Neuronal stem cell (in vitro differentiated cells): ENCODE measurements around the gene FAM20C.
"Not testable (repeated sequence)": the region's sequence is repeated elsewhere in the genome, so short reads cannot be mapped to it uniquely, and the experiment has no call there.

ENCODE experiments used
- DNase-seq: peaks from one replicate; pipeline ENCODE4 v3.0.0-alpha.2; 2013; ENCODE audit warnings: low spot score
- H2AFZ ChIP-seq: one replicate; pipeline ENCODE4 v1.6.1; 2013; ENCODE audit warnings: mild to moderate bottlenecking, low read length, inconsistent platforms
- H2AK5ac ChIP-seq: 2 replicates; pipeline ENCODE4 v1.6.1; 2013; ENCODE audit warnings: low read depth, mild to moderate bottlenecking, inconsistent platforms, low read length, moderate library complexity, mixed read lengths
- H2BK120ac ChIP-seq: 2 replicates; pipeline ENCODE4 v1.6.1; 2013; ENCODE audit warnings: low read depth, mild to moderate bottlenecking, inconsistent platforms, low read length, moderate library complexity, mixed read lengths
- H2BK12ac ChIP-seq: one replicate; pipeline ENCODE4 v1.6.1; 2013; ENCODE audit warnings: low read length, inconsistent platforms
- H2BK15ac ChIP-seq: 2 replicates; pipeline ENCODE4 v1.6.1; 2013; ENCODE audit warnings: mild to moderate bottlenecking, low read length, inconsistent platforms, mixed read lengths
- H2BK5ac ChIP-seq: one replicate; pipeline ENCODE4 v1.6.1; 2013; ENCODE audit warnings: inconsistent platforms, mild to moderate bottlenecking, low read length, moderate library complexity
- H3K14ac ChIP-seq: one replicate; pipeline ENCODE4 v1.6.1; 2013; ENCODE audit warnings: low read length, inconsistent platforms
- H3K18ac ChIP-seq: 2 replicates; pipeline ENCODE4 v1.6.1; 2013; ENCODE audit warnings: low read length, inconsistent platforms
- H3K23ac ChIP-seq: 2 replicates; pipeline ENCODE4 v1.6.1; 2013; ENCODE audit warnings: low read depth, mild to moderate bottlenecking, mixed read lengths, low read length, inconsistent platforms; ENCODE audit not compliant: poor library complexity
- H3K27ac ChIP-seq: replicated peaks from 3 replicates; pipeline ENCODE4 v1.5.1; 2013; ENCODE audit warnings: low read length, inconsistent platforms
- H3K27me3 ChIP-seq, 3 experiments: 2 replicates each; pipeline ENCODE4 v1.6.1; 2013; ENCODE audit warnings: low read length in 3 of 3, mild to moderate bottlenecking in 2 of 3, inconsistent platforms in 1 of 3, low read depth in 1 of 3, mixed read lengths in 1 of 3, moderate library complexity in 1 of 3; ENCODE audit not compliant: control insufficient read depth in 3 of 3, insufficient read depth in 3 of 3
- H3K36me3 ChIP-seq, 2 donors: replicated peaks in 1 of 2; 2 replicates each; pipeline ENCODE4 v1.6.1; 2013; ENCODE audit warnings: low read length in 2 of 2; ENCODE audit not compliant: control insufficient read depth in 2 of 2, insufficient read depth in 2 of 2
- H3K4ac ChIP-seq: 2 replicates; pipeline ENCODE4 v1.6.1; 2013; ENCODE audit warnings: inconsistent platforms, mild to moderate bottlenecking, low read length, moderate library complexity
- H3K4me1 ChIP-seq, 2 donors: 1 replicate in 1 of 2; 2 replicates in 1 of 2; pipeline ENCODE4 v1.6.1; 2013; ENCODE audit warnings: low read length in 2 of 2, low read depth in 1 of 2; ENCODE audit not compliant: control insufficient read depth in 2 of 2, insufficient read depth in 1 of 2
- H3K4me2 ChIP-seq: one replicate; pipeline ENCODE4 v1.6.1; 2013; ENCODE audit warnings: mild to moderate bottlenecking, low read length, inconsistent platforms; ENCODE audit not compliant: insufficient read depth, poor library complexity, severe bottlenecking
- H3K4me3 ChIP-seq, 2 donors: 2 replicates each; pipeline ENCODE4 v1.5.1; 2013; ENCODE audit warnings: low read length in 2 of 2, mild to moderate bottlenecking in 2 of 2, inconsistent platforms in 1 of 2, moderate library complexity in 1 of 2
- H3K79me1 ChIP-seq: one replicate; pipeline ENCODE4 v1.6.1; 2013; ENCODE audit warnings: low read depth, mild to moderate bottlenecking, inconsistent platforms, low read length, moderate library complexity
- H3K9ac ChIP-seq: one replicate; pipeline ENCODE4 v1.6.1; 2013; ENCODE audit warnings: mild to moderate bottlenecking, low read depth, low read length, inconsistent platforms; ENCODE audit not compliant: poor library complexity
- H3K9me3 ChIP-seq, 2 donors: replicated peaks in 1 of 2; 2 replicates each; pipeline versions ENCODE3 to v1.6.1; 2013; ENCODE audit warnings: low read length in 2 of 2, mild to moderate bottlenecking in 2 of 2, inconsistent platforms in 1 of 2, low read depth in 1 of 2, mixed read lengths in 1 of 2, moderate library complexity in 1 of 2; ENCODE audit not compliant: control insufficient read depth in 2 of 2, insufficient read depth in 1 of 2
- H4K8ac ChIP-seq: one replicate; pipeline ENCODE4 v1.6.1; 2013; ENCODE audit warnings: low read depth, mild to moderate bottlenecking, inconsistent platforms, low read length, moderate library complexity
- H4K91ac ChIP-seq: one replicate; pipeline ENCODE4 v1.6.1; 2013; ENCODE audit warnings: low read length, low read depth, mild to moderate bottlenecking, inconsistent platforms; ENCODE audit not compliant: poor library complexity
- WGBS, 2 donors: extraction: QIAGEN DNeasy Blood & Tissue Kit; methylation state at CpG; one replicate each; pipeline ENCODE4 v1.1.7; 2013; ENCODE audit warnings: missing lambda C conversion rate in 2 of 2, mixed read lengths in 1 of 2; ENCODE audit not compliant: insufficient read length in 2 of 2, insufficient replicate concordance in 1 of 2; ENCODE audit errors: extremely low coverage in 2 of 2; 5-methylcytosine and 5-hydroxymethylcytosine counted together

FAM20C gene

DNA sequence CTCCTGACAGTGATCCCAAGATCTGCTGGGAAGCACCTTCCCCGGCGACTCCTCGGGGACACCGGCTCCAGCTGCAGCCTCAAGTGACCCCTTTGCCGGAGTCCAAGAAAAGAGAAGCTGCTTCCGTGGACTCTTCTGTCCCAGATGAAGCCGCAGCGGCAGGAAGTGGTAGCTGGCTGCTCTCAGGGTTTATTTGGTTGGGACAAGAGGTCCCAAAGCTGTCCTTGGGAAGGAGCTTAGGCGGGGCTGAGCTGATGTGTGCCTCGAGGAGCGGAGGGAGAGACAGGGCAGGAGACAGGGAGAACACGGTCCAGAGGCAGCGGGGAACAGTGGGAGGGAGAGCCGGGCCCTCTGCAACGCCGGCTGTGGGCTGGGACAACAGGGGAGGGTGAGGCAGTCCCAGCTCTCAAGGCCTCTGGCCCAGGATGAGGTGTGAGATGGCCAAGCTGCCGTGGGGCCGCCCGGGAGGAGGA, 13.1 kb upstream of the FAM20C start:
- no peaks in the 10 kb centered on the region for H3K9me3 ChIP-seq
- H2AK5ac ChIP-seq = no peak overlapping the region
- WGBS, 2 donors = no CpG with 5 or more reads among the region's 19 CpGs
- H3K4me2 ChIP-seq = no peak overlapping the region
- no peak overlapping the region for H4K8ac ChIP-seq
- H3K4me1 ChIP-seq = no peaks in the 10 kb centered on the region
- H3K9ac ChIP-seq = no peak overlapping the region
- peak overlapping the region; percentile 22 for H2AFZ ChIP-seq
- H2BK5ac ChIP-seq = no peak overlapping the region
- H3K27ac ChIP-seq = no peak overlapping the region
- H3K79me1 ChIP-seq = peaks cover 5% of the 10 kb centered on the region
- DNase-seq = no peak
- no peak overlapping the region for H2BK120ac ChIP-seq
- H3K27me3 ChIP-seq = peaks cover 0 to 78% (median 0%) of the 10 kb centered on the region in 3 experiments
- H2BK12ac ChIP-seq = no peak overlapping the region
- peak overlapping the region; percentile 70 for H2BK15ac ChIP-seq
- no peaks in the 10 kb centered on the region for H3K36me3 ChIP-seq
- H3K4me3 ChIP-seq = no peak overlapping the region
- peak overlapping the region; percentile 59 for H3K18ac ChIP-seq
- peak overlapping the region; percentile 36 for H3K23ac ChIP-seq
- no peak overlapping the region for H3K14ac ChIP-seq
- H4K91ac ChIP-seq = no peak overlapping the region
- H3K4ac ChIP-seq = no peak overlapping the region

DNA sequence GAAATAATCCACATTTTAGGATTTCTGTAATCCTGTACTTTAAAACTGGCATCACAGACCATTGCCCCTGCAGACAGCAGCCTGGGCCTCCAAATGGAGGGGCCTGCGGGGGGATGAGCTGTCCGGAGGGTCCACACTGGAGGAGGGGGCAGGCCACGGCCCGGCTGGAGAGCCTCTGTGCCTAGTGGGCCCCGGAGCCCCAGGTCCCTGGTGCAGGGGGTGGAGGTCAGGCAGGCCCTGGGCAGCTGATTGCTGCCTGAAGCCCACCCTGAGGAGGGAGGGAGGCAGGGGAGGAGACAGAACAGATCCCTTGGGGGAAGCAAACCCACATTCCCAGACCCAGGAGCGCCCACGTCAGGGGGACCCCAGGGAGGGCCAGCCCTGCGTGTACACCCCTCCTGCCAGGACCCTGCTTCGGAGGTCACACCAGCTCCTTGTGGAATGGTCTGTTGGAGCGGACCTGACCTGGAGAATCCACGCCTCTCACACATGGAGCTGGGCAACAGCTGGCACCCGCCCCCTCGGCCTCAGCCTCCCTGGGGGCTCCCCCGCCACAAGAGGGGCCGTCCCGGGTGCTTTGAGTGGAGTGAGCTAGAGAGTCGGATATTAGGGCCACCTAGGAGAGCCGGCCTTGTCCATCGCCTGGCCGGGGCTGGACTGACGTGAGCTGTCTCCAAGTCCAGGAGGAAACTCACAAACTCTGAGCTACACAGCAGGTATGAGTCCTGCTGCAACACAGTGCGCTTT, 12.2 kb upstream of the FAM20C start:
- no peak overlapping the region for H3K4ac ChIP-seq
- peaks cover 0 to 78% (median 0%) of the 10 kb centered on the region in 3 experiments for H3K27me3 ChIP-seq
- no peak overlapping the region for H2BK15ac ChIP-seq
- peaks cover 5% of the 10 kb centered on the region for H3K79me1 ChIP-seq
- WGBS, 2 donors = no CpG with 5 or more reads among the region's 22 CpGs
- H3K4me3 ChIP-seq = no peak overlapping the region
- H2BK5ac ChIP-seq = no peak overlapping the region
- H3K27ac ChIP-seq = no peak overlapping the region
- no peak overlapping the region for H3K4me2 ChIP-seq
- H2AK5ac ChIP-seq = no peak overlapping the region
- peak overlapping the region; percentile 29 for H3K18ac ChIP-seq
- H3K9me3 ChIP-seq = no peaks in the 10 kb centered on the region
- DNase-seq = no peak
- no peak overlapping the region for H2BK12ac ChIP-seq
- no peak overlapping the region for H4K91ac ChIP-seq
- H2BK120ac ChIP-seq = no peak overlapping the region
- H3K23ac ChIP-seq = no peak overlapping the region
- H3K36me3 ChIP-seq = no peaks in the 10 kb centered on the region
- H3K9ac ChIP-seq = no peak overlapping the region
- H3K4me1 ChIP-seq = no peaks in the 10 kb centered on the region
- H4K8ac ChIP-seq = no peak overlapping the region
- no peak overlapping the region for H2AFZ ChIP-seq
- no peak overlapping the region for H3K14ac ChIP-seq

DNA sequence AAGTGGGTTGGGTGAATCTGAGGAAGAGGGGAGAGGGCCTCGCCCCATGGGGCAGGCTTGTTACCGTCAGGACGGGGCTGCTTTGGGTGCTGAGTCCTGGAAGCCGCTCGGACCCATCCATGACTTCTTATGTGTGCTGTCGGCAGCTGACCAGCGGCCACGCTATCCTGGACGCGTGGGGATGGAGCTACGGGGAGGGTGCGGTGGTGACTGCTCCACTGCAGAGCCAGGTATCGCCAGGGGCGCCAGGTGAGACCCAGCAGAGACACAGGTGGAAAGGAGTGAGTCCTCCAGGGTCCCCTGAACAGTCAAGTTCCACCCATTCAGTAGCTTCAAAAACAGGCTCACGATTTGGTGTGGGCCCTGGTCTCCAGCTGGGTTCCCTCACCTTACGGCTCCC, 10.6 kb upstream of the FAM20C start:
- Histone ChIP-seq H3K4me1 (no peaks in the 10 kb centered on the region), H3K23ac (peak overlapping the region; percentile 68), H3K27ac (no peak overlapping the region), H2BK5ac (no peak overlapping the region), H2BK15ac (peak overlapping the region; percentile 58), H3K18ac (peak overlapping the region; percentile 52), H2BK120ac (no peak overlapping the region), H2AK5ac (peak overlapping the region; percentile 75), H3K4ac (no peak overlapping the region), H3K79me1 (peaks cover 3% of the 10 kb centered on the region), H3K4me2 (no peak overlapping the region), H3K9me3 (no peaks in the 10 kb centered on the region), H4K91ac (no peak overlapping the region), H3K36me3 (no peaks in the 10 kb centered on the region), H3K14ac (no peak overlapping the region), H4K8ac (no peak overlapping the region), H3K4me3 (no peak overlapping the region), H2BK12ac (no peak overlapping the region), H2AFZ (no peak overlapping the region), H3K9ac (no peak overlapping the region), H3K27me3 (peaks cover 0 to 81% (median 0%) of the 10 kb centered on the region in 3 experiments)
- DNase-seq = no peak
- no CpG with 5 or more reads among the region's 16 CpGs for WGBS, 2 donors

DNA sequence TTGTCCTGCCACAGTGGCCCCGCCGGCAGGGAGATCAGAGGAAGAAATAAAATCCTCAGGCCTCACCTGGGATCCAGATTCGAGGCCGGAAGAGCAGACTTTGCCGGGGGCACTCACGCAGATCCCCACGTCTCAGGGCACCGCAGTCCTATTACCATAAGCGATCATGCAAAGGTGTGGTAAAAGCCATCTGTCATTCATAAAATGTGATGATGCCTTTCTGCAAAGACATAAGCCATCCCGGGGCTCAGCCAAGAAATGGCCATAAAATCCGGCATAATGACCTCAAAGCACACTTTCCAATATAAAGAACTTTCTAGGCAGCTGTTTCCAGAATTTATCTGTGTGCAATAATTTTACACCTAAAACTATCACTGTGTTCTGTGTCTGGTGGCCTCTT, 9.9 kb upstream of the FAM20C start:
- not testable (repeated sequence) for H3K23ac ChIP-seq, H2BK120ac ChIP-seq, H3K4me3 ChIP-seq, H3K27ac ChIP-seq, H3K36me3 ChIP-seq, DNase-seq, H2BK15ac ChIP-seq, H3K4me1 ChIP-seq, H3K18ac ChIP-seq, H3K79me1 ChIP-seq, H2AFZ ChIP-seq, H3K4ac ChIP-seq, H2BK12ac ChIP-seq, H4K91ac ChIP-seq, H2AK5ac ChIP-seq, H4K8ac ChIP-seq, H3K9me3 ChIP-seq, H3K9ac ChIP-seq, H3K4me2 ChIP-seq
- WGBS, 2 donors = no CpG with 5 or more reads among the region's 11 CpGs
- Histone ChIP-seq H3K27me3 (peaks cover 0 to 82% (median 0%) of the 10 kb centered on the region in 3 experiments), H3K14ac (peak overlapping the region; percentile 56), H2BK5ac (peak overlapping the region; percentile 60)
